HG03066 (cell line): ENCODE results near the gene CGREF1.
A peak's percentile ranks its signal among the peaks of the same experiment; 100 is the strongest.
"Not testable (repeated sequence)": the region's sequence is repeated elsewhere in the genome, so short reads cannot be mapped to it uniquely, and the experiment has no call there.

Source experiments
- ATAC-seq: cut with Tn5 transposase; IDR thresholded peaks from one replicate; pipeline ENCODE4 v1.9.1; 2021; ENCODE audit warnings: low read depth; ENCODE audit not compliant: unreplicated experiment

Gene CGREF1

DNA sequence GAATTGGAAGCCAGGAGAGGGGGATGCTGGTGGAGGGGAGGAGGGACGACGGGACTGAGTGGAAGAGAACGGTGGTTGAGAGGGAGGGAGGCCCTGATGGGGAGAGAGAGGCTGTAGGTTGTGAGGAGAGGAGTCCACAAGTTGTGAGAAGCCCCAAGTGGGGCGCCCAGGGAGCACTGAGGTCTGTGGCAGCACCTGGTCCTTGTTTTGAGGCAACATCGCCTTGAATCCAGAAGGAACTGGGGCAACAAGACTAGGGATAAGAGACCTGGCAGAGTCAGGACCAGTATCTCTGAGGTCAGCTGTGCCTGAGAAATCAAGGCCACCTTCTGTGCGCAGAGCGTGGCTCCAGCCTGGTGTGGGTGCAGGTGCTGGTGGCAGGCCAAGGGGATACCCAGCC is 19.2 kb upstream of the CGREF1 start:
- ATAC-seq: no peak

DNA sequence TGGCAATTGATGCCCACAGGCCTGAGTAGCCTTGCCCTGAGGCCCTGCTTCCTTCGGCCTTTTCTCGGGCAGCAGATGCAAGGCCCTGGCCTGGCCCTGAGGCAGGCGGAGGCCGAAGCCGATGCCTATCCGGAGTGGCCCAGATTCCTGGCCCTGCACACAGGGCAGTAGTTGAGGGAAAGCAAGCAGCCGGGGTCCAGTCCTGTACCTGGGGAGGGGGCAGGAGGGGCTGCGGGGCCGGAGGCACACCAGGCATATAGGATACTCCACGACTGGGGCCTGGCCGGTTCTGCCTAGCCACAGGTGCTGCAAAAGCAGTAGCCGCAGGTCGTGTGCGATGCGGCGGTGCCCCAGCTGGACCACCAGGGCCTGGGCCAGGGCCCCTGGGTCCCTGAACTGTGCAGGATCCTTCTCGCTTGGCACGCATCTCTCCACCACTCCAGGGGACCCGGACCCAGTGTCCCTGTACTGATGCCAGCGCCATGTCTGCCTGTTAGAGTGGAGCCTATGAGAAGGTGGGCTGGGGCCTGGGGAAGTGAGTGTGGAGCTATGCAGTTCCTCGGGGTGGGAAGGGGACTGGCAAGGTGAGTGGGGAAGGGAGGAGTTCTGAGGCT is 18.5 kb upstream of the CGREF1 start:
- no peak for ATAC-seq

GRCh38 chr2:27136751-27137150 is 17.8 kb upstream of the CGREF1 start:
- no peak for ATAC-seq

DNA sequence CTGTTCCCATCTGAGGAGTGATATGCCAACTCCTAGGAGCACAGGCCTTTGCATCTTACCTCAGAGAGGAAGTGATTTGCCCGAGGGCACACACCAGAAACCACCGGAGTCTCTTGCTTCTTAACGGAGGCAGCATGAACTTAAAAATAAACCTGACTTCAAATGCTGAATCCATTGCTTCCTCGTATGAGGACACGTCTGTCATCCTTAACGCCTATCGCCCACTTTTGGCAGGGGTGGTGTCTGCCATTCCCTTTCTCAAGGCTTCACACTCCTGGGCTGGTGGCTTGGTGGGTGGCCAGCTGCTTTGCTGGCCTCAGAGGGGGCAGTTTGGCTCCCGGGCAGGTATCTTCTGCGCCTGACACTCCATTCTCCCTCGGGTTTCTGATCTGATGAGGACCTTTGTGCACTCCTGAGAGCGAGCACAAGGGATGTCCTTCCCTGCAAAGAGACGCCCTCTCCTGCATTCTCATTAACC is 16.6 kb upstream of the CGREF1 start:
- no peak for ATAC-seq

DNA sequence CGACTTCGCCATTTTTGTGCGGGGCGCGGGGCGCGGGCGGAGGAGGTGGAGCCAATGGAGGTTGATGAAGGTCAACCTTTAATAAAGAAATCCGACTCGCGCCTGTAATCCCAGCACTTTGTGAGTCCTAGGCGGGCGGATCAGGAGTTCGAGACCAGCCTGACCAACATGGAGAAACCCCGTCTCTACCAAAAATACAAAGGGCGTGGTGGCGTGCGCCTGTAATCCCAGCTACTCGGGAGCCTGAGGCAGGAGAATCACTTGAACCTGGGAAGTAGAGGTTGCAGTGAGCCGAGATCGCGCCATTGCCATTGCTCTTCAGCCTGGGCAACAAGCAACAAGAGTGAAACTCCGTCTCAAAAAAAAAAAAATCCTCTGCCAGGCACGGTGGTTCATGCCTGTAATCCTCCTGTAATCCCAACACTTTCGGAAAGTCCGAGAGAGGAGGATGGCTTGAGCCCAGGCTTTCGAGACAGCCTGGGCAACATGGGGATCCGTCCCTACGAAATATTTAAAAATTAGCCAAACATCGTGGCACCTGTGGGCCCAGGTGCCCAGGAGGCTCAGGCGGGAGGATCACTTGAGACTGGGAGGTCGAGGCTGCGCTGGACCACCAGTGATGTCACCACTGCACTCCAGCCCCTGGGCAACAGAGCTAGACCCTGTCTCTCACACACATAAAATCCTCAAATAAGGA is 16.0 kb upstream of the CGREF1 start:
- no peak for ATAC-seq

GRCh38 chr2:27133905-27134780 is 15.2 kb upstream of the CGREF1 start, which contains the start of gene PREB:
Gene PREB, minus strand, starts transcription at chr2:27134636. Its CDS starts 215 bp downstream, at chr2:27134421.
- peak; percentile 82 for ATAC-seq

- ATAC-seq: no peak
Measured at GRCh38 chr2:27133195-27133875, 14.4 kb upstream of the CGREF1 start.

- ATAC-seq: no peak
Measured at GRCh38 chr2:27131429-27131828, 12.5 kb upstream of the CGREF1 start.

GRCh38 chr2:27130396-27130795 is 11.5 kb upstream of the CGREF1 start:
- no peak for ATAC-seq

GRCh38 chr2:27128668-27129571 is 10.0 kb upstream of the CGREF1 start:
- ATAC-seq: no peak

GRCh38 chr2:27127883-27128667 is 9.1 kb upstream of the CGREF1 start:
- ATAC-seq: no peak

DNA sequence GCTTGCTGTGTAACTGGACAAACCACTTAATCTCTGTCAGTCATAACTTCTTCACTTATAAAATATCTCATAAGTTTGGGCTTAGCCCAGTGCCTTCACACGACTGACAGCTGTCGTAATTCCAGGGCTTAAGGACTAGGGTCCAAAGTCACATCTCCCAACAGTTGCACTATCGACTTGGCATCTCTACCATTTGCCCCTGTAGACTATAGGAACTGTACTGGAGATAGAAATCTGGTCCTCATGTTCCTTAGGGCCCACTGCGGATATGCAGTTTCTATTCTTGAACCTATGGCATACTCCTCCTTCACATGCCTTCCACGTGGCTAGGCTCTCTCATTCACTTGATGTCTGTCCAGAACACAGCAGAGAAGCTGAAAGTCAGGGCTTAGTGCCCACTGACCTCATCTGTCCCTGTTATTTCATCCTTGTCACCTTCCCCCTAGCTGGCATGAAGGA is 7.4 kb upstream of the CGREF1 start:
- ATAC-seq: no peak

DNA sequence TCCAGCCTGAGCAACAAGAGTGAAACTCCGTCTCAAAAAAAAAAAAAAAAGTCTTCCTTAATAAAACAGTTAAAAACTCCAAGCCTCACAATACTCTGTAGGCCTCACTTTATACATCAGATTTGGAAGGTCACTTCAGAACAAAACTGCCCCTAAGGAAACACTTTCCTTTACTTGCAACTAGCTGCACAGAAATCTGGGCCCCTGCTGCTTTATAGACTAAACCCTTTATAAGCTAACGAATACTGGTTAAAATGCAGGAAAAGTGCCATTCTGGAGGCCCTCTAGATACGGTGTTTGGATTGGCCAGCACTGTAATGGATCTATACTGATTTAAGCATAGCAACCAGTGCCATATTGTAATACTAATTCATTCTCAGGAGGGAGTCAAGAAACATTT is 6.2 kb upstream of the CGREF1 start:
- ATAC-seq: no peak

GRCh38 chr2:27123302-27124150 is 4.6 kb upstream of the CGREF1 start, which contains the start of gene ABHD1:
Gene ABHD1, plus strand, starts transcription at chr2:27123815. Its CDS starts 134 bp downstream, at chr2:27123949.
- ATAC-seq: no peak

- ATAC-seq: no peak
Measured at GRCh38 chr2:27122791-27123190, 3.9 kb upstream of the CGREF1 start.

DNA sequence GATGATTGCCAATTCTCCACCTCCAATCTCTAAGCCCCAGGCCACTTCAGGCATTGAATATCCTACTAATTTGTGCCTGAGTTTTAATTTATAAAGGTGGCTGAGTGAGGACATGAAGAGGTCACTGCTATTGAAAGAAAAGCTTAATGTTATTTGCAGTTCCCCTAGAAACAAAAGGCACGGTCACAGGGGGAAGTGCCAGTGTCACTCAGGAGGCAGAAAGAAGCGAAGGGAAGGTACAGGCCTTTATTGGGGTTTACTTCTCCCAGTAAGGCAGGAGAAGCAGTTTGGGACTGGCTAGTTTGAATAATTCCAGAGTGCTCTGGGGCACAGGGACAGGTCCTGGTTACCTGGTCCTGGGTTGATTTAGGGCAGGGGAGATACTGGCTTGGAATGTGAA is 3.0 kb upstream of the CGREF1 start:
- no peak for ATAC-seq

DNA sequence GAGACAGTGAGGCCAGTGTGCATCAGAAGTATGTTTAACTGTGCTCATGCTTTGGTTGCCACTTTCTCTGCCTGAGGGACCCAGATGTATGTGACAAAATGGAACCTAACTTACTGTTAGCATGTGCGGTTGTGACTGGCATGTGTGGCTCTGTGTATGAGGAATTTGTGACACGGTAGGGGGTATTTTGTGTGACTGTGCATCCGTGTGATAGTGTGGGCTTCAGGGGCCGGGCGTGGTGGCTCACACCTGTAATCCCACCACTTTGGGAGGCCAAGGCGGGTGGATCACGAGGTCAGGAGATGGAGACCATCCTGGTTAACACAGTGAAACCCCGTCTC is 372 bp upstream of the CGREF1 start:
- not testable (repeated sequence) for ATAC-seq

GRCh38 chr2:27117995-27118524 is 868 bp downstream of the CGREF1 start:
- no peak for ATAC-seq
